Fibroblast of lung (primary cell): Measurements from ENCODE around the gene CXCL6. TPM values are rescaled to one million over a fixed set of nuclear protein-coding genes. Genes with fewer than 3 reads are reported as not detected.

Experiments used
- DNase-seq, 2 donors: peaks; one replicate each; pipeline versions ENCODE4 v3.0.0 to v3.0.0-alpha.2; 2010; ENCODE audit warnings: low read depth in 2 of 2
- H2AFZ ChIP-seq: 2 replicates; pipeline ENCODE4 v1.5.1; 2012; ENCODE audit warnings: low read length, control low read depth, inconsistent platforms
- H3K27ac ChIP-seq: 2 replicates; pipeline ENCODE4 v1.5.1; 2011; ENCODE audit warnings: low read length, control low read depth; ENCODE audit not compliant: insufficient read depth
- H3K27me3 ChIP-seq: 2 replicates; pipeline ENCODE4 v1.5.1; 2011; ENCODE audit warnings: mild to moderate bottlenecking, low read length; ENCODE audit not compliant: control insufficient read depth, insufficient read depth
- H3K36me3 ChIP-seq: 2 replicates; pipeline ENCODE4 v1.5.1; 2011; ENCODE audit warnings: low read length; ENCODE audit not compliant: control insufficient read depth, insufficient read depth
- H3K4me1 ChIP-seq: 2 replicates; pipeline ENCODE4 v1.5.1; 2011; ENCODE audit warnings: low read length; ENCODE audit not compliant: control insufficient read depth, insufficient read depth; ENCODE audit errors: extremely low read depth
- H3K4me2 ChIP-seq: 2 replicates; pipeline ENCODE4 v1.5.1; 2011; ENCODE audit warnings: low read length, control low read depth; ENCODE audit not compliant: insufficient read depth; ENCODE audit errors: extremely low read depth
- H3K4me3 ChIP-seq, 4 experiments: fragments of 200-600 bp in 1 of 4; sonication (generic) in 1 of 4; replicated peaks in 1 of 4; 2 replicates each; pipeline ENCODE4 v1.5.1; 2011 to 2016; ENCODE audit warnings: low read length in 4 of 4, low read depth in 3 of 4, mild to moderate bottlenecking in 3 of 4, control low read depth in 2 of 4, inconsistent platforms in 1 of 4, mixed read lengths in 1 of 4; ENCODE audit not compliant: insufficient read depth in 1 of 4; ENCODE audit errors: control extremely low read depth in 1 of 4
- H3K79me2 ChIP-seq: 2 replicates; pipeline ENCODE4 v1.5.1; 2012; ENCODE audit warnings: mild to moderate bottlenecking, low read length, inconsistent platforms; ENCODE audit not compliant: control insufficient read depth, insufficient read depth
- H3K9ac ChIP-seq: 2 replicates; pipeline ENCODE4 v1.5.1; 2011; ENCODE audit warnings: mild to moderate bottlenecking, low read length, control low read depth; ENCODE audit not compliant: insufficient read depth
- H3K9me3 ChIP-seq: 2 replicates; pipeline ENCODE4 v1.5.1; 2012; ENCODE audit warnings: low read depth, low read length; ENCODE audit not compliant: control insufficient read depth, insufficient read depth
- H4K20me1 ChIP-seq: 2 replicates; pipeline ENCODE4 v1.5.1; 2011; ENCODE audit warnings: low read length; ENCODE audit not compliant: control insufficient read depth, insufficient read depth; ENCODE audit errors: extremely low read depth
- CTCF ChIP-seq, 2 donors: IDR thresholded peaks in 1 of 2; conservative IDR thresholded peaks in 1 of 2; 1 replicate in 1 of 2; 2 replicates in 1 of 2; pipeline ENCODE4 v1.5.1; 2011 to 2012; ENCODE audit warnings: low read length in 2 of 2, control low read depth in 1 of 2, inconsistent platforms in 1 of 2, low read depth in 1 of 2, mild to moderate bottlenecking in 1 of 2
- EZH2 ChIP-seq: IDR thresholded peaks from 2 replicates; pipeline ENCODE4 v1.5.1; 2012; ENCODE audit warnings: low read length, control low read depth, mild to moderate bottlenecking; ENCODE audit errors: missing control alignments
- polyA plus RNA-seq, 2 donors: library from polyadenylated mRNA; depleted of rRNA in 1 of 2; stranded (reverse) in 1 of 2; unstranded in 1 of 2; fragments of >200 nt; gene quantifications; 2 replicates each; pipeline ENCODE4 v1.2.1, GENCODE V29; 2011 to 2012; ENCODE audit warnings: missing spikeins in 1 of 2
- total RNA-seq: library from RNA; depleted of rRNA; stranded (reverse); fragments of >200 nt; gene quantifications from 2 replicates; pipeline ENCODE4 v1.2.1, GENCODE V29; 2014

The CXCL6 gene
- total and polyA plus RNA-seq, 2 donors (not counting 1 experiment from before 2014, with no cell fraction given): 0.17 to 0.66 TPM

GRCh38 chr4:73832651-73833237, 3.7 kb upstream of the CXCL6 start:
- peaks cover 9% of the 10 kb centered on the region for H3K4me1 ChIP-seq
- no peak for TF ChIP-seq EZH2
- no peak for TF ChIP-seq CTCF (conservative IDR thresholded peaks at IDR 0.05 in 1 of 2, IDR thresholded peaks at IDR 0.05 in 1 of 2; ENCODE audit: low read depth in 1 of 2, low read length in 2 of 2)
- H3K79me2 ChIP-seq: no peaks in the 10 kb centered on the region
- no peaks in the 10 kb centered on the region for H4K20me1 ChIP-seq
- peak; percentile 42 to 95 for DNase-seq
- no peaks in the 10 kb centered on the region for H3K9me3 ChIP-seq
- H3K4me3 ChIP-seq: no peak overlapping the region
- no peaks in the 10 kb centered on the region for H3K27me3 ChIP-seq
- H3K9ac ChIP-seq: no peak overlapping the region
- H3K36me3 ChIP-seq: no peaks in the 10 kb centered on the region
- no peak overlapping the region for H2AFZ ChIP-seq
- H3K27ac ChIP-seq: no peak overlapping the region
- no peak overlapping the region for H3K4me2 ChIP-seq

GRCh38 chr4:73839071-73839470, 2.6 kb downstream of the CXCL6 start:
- no peaks in the 10 kb centered on the region for H3K27me3 ChIP-seq
- H3K4me1 ChIP-seq: peaks cover 8% of the 10 kb centered on the region
- no peak for DNase-seq
- H3K4me2 ChIP-seq: no peak overlapping the region
- no peak overlapping the region for H3K27ac ChIP-seq
- no peaks in the 10 kb centered on the region for H3K9me3 ChIP-seq
- no peak overlapping the region for H3K4me3 ChIP-seq
- H4K20me1 ChIP-seq: no peaks in the 10 kb centered on the region
- no peaks in the 10 kb centered on the region for H3K36me3 ChIP-seq
- no peak overlapping the region for H3K9ac ChIP-seq
- H3K79me2 ChIP-seq: no peaks in the 10 kb centered on the region
- no peak for TF ChIP-seq CTCF (conservative IDR thresholded peaks at IDR 0.05 in 1 of 2, IDR thresholded peaks at IDR 0.05 in 1 of 2; ENCODE audit: low read depth in 1 of 2, low read length in 2 of 2)
- no peak overlapping the region for H2AFZ ChIP-seq

- Histone ChIP-seq H3K9me3 (no peaks in the 10 kb centered on the region), H4K20me1 (no peaks in the 10 kb centered on the region), H2AFZ (no peak overlapping the region), H3K9ac (no peak overlapping the region), H3K4me2 (no peak overlapping the region), H3K36me3 (no peaks in the 10 kb centered on the region), H3K4me3 (no peak overlapping the region), H3K79me2 (no peaks in the 10 kb centered on the region), H3K4me1 (peaks cover 9% of the 10 kb centered on the region), H3K27ac (no peak overlapping the region), H3K27me3 (no peaks in the 10 kb centered on the region)
- DNase-seq: no peak
- TF ChIP-seq EZH2 (no peak), CTCF (conservative IDR thresholded peaks at IDR 0.05 in 1 of 2, IDR thresholded peaks at IDR 0.05 in 1 of 2; ENCODE audit: low read depth in 1 of 2, low read length in 2 of 2) (no peak)
Measured at GRCh38 chr4:73839715-73840114, 3.2 kb downstream of the CXCL6 start.
